H1 (cell line): ENCODE measurements around the gene LAIR2. TPM values are rescaled to one million over a fixed set of nuclear protein-coding genes. Genes with fewer than 3 reads are reported as not detected.

ENCODE experiments used
- ASH2L ChIP-seq: fragments of 200-600, 300-600 bp; sonication (generic); IDR thresholded peaks from one replicate; pipeline ENCODE4 v1.7.1; 2017; ENCODE audit warnings: low read length
- HDAC6 ChIP-seq: IDR thresholded peaks from one replicate; pipeline ENCODE4 v1.7.1; 2012; ENCODE audit warnings: low read depth, mild to moderate bottlenecking, inconsistent platforms, low read length, moderate library complexity
- polyA plus RNA-seq, 7 experiments: library from polyadenylated mRNA; depleted of rRNA in 3 of 7; stranded (reverse) in 5 of 7; unstranded in 2 of 7; fragments of >200 nt in 5 of 7; fragments of 200-250 nt in 2 of 7; gene quantifications; 1 replicate in 5 of 7; 2 replicates in 1 of 7; 4 replicates in 1 of 7; pipeline versions ENCODE4 v1.2.1 to v1.2.3, GENCODE V29; 2011 to 2013; ENCODE audit warnings: missing spikeins in 2 of 7, mixed read lengths in 2 of 7
- total RNA-seq: library from RNA; stranded (reverse); fragmentation: NEBNext Ultra II Directional; extraction: Animal tissue kit (Norgen Biotek cat#: 25700); gene quantifications from 2 replicates; pipeline ENCODE4 v1.2.1, GENCODE V29; 2021

LAIR2 gene
- total and polyA plus RNA-seq, 2 of the 8 experiments (the other 6 are each of a cell fraction or from before 2014, with no cell fraction given): not detected

DNA sequence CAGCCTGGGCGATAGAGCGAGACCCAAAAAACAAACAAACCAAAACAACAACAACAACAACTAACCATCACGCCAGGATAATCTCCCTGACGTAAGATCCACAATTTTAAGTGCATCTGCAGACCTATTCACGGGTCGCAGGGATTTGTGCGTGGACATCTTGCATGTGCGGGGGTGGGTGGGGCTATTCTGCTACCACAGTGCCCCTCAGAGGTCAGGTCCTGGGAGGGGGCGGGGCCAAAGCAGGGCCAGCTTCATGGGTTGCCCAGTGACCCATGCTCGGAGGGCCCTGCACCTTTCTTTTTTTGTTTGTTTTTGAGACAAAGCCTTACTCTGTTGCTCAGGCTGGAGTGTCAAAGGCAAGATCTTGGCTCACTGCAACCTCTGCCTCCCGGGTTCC is 26.9 kb upstream of the LAIR2 start (continued):
- TF ChIP-seq ASH2L: no peak
- TF ChIP-seq HDAC6: no peak
